CD4-positive, alpha-beta T cell treated with Interleukin-15 for 1 hour (primary cell): ENCODE data around the gene CYB5A.

ENCODE experiments used
- DNase-seq: peaks from one replicate; pipeline ENCODE4 v3.0.0-alpha.2; 2020

CYB5A gene

DNA sequence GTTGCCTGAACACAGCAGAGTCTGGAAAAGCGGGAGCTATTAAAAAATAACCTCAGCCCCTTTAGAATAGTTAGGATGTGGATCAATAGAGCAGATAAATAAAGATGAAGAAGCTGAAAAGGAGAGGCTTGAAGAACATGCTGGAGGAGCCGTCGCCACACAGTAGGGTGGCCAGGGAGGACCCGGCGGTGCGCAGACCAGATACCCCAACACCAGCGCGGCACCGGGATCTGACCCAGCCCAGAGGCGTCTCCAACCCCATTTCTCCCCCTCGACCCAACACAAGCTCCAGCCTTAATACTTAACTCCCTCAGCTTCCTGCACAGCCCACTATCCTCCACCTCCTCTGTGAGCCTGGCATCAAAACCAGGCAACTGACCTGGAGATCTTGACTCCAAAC lies 16.0 kb downstream of the CYB5A start:
- no peak for DNase-seq

DNA sequence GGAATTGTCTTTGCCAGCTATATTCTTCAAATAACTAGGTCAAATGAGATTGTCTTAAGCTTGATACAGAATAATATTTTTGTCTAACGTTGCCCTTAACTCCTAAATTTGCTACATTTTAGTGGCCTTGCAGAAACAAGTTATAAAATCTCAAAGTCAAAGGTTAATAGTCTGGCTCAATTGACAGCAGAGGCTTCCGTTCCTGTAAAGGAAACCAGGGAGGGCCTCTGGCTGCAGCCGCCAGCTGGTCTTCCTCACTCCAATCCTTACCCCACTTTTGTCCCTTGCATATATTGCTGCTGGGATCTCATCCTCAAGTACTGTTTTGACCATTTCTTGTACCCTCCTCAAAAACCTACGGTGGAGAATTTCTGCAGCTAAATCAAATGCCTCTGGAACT lies 17.1 kb downstream of the CYB5A start:
- DNase-seq: no peak

DNA sequence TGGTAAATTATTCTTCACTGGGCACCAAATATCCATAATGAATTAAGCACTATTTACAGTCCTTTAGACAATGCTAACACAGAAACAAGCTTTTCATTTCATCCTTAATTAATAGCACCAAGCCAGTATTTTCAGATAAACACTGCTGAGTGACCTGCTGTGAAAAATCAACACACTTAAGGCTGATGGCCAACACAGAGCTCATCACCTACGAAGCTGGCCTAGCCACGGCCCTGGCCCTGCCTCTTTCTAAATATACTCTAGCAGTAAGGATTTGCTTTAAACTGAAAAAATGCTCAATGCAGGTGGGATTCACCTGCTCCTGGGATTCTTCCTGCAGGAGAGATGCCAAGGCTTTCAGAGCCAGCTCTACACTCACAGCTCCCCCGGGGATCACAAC lies 18.4 kb downstream of the CYB5A start:
- DNase-seq: no peak

DNA sequence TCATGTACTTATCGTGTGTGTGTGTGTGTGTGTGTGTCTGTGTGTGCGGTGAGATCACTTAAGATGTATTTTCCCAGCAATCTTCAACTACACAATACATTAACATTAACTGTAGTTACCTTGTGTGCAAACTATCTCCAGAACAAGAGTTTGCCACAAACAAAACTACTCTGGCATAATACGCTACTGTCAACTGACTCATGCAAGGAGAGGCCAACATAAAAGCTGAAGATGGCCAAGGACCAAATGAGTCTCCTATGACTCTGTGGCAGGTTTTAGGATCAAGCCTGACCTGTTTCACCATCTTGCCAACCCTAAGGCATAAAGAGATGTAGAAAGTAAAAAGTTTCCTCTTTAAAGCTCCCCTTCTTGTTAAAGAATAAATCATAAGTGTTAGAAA lies 20.1 kb downstream of the CYB5A start:
- DNase-seq: no peak

DNA sequence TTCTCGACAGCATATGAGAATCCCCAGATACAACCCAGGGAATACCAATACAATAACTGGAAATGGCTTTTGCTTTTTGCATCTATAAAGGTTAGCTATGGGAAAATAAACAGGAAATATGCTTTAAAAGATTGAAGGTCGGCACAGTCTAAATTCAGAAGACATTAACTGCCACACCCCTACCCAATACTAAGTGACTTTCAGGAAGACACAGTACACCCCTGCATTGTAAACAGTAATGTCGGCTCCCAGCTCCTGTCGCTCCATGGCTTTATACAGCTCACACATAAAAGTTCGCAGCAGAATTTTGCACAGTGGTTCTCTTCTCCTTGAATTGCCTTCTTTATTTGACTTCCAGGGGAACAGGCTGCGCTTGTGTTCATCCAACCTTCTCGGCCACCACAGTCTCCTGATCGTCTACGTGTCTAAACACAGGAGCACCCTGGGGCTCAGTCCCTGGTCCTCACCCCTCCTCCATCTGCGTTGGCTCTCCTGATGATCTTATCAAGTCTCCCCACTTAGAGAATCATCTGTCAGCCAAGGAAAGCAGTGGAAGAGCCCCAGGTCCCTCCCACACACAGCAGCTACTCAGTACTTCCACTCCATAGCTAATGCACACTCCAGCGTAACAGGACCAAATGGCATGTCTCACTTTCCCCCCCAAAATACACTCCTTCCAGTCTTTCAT lies 22.7 kb downstream of the CYB5A start:
- no peak for DNase-seq

DNA sequence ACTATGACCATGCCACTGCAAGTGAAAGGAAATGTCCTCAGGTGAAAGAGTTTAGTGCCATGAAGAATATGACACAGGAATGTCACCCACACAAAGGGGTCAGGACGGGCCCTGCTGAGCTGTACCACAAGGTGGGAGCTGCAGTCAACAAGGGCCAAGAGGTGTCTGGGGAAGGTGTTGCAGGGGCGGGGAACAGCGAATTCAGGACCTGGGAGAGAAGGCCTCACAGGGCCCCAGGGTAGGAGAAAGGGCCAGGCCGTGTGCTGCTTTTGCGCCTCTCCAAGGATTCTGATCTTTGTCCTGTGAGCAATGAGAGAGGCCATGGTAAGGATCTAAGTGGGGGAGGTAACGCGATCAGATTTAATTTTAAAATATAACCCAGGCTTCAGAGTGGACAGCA lies 23.6 kb downstream of the CYB5A start:
- no peak for DNase-seq

DNA sequence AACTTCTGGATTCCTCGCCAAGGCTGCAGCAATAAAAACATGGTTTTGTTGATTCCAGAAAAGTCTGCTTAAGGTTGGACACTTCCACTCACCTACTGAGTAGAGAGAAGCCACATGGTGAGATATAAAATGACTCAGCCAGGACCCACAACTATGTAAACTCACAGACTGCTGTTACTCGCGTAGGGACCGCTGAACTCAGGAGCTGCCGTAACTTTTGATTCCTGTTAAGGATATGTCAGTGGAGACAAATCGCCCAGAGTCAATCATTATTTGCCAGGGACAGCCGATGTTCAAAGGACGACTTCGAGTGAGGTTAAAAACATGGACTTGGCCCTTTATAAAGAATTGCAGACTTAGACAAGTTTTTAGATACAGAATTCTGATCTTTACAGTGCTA lies 25.6 kb downstream of the CYB5A start:
- DNase-seq: no peak

DNA sequence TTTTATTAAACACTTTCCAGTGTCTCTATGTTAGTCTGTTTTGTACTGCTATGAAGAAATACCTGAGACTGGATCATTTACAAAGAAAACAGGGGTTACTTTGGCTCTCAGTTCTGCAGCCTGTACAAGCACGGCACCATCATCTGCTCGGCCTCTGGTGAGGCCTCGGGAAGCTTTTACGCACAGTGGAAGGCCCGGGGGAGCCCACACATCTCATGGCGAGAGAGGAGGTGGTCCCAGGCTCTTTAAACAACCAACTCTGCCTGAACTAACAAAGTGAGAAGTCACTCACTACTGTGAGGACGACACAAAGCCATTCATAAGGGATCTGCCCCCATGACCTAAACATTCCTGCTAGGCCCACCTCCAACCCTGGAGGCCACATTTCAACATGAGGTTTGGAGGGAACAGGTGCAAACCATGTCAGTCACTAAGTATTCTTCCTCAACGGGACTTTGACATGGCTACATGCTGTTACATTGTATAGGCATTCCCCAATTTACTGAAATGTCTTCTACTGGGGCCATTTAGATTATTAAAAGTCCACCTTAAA lies 26.1 kb downstream of the CYB5A start:
- no peak for DNase-seq

DNA sequence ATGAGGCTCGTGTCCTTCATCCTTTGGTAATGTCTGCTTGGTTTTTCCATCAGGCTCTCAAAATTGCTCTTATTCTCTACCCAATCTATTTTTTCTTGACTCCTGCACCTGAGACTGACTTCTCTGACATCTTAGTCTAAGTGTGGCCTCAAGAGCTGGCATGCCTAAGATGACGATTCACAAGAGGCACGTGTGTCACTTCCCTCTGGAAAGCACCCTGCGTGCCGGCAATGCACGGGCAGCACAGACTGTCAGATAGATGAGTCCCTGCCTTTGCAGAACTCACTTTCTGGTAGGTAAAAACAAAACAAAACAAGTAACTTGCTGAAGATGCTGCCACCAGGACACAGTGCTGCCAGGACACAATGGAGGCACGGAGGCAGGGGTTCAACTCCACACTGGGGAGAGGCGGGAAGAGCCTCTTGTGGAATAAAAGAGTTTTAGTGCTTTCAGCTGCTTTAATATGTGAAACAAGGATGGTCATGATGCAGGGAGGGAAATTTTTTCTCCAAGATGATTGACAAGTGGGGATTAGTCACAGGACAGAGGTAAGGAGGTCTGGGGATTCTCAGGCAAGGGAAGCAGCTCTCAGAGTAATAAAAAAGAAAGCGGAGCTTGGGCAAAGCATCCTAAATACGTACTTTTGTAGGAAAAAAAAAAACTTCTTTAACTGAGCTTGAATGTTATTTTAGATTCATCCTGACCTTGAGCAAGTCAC lies 27.3 kb downstream of the CYB5A start:
- DNase-seq: no peak

DNA sequence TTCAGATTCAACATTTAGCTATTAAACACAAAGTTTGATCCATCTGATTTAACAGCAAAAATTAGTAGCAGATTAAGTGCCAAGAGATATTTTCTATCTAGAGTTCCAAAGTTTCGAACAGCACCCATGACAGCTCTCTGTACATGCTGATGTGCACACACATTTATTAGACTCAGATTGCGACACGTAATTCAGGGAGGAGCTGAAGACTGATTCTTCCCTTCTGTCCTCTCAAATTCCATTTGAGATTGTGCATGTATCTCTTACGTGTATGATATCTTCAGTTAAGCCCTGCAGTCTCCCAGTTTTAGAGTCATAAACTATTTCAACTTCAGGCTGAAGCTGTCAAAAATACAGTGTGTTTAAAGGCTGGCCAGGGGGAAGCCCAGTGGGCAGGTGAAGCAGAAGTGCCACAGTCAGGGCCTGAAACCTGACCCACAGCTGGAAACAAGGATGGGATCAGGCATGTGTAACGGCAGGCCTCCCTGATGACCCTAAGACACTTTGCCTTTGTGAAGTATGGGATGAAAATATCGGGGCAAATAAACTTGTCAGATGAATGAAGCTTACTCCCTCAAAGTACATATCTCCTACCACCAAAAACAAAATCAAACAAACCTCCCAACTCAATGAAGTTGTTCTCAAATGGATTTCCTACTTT lies 30.6 kb downstream of the CYB5A start:
- no peak for DNase-seq

DNA sequence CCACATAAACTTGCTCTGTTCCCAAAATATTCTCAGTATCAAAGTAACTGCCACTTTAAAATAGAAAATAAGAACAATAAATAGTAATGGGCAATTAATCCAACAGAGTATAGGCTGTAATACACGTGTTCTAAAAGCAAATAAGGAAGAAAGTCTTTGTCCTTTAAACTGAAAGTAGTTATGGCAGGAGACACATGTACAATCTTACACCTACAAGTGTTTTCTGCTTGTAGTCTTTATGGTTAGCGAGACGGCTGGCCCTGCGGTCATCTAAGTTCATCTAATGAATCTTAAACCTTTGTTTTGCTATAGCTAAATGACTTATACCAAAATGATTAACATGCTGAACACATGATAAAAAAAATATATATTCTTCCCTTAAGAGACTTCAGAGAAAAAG lies 32.4 kb downstream of the CYB5A start:
- no peak for DNase-seq

DNA sequence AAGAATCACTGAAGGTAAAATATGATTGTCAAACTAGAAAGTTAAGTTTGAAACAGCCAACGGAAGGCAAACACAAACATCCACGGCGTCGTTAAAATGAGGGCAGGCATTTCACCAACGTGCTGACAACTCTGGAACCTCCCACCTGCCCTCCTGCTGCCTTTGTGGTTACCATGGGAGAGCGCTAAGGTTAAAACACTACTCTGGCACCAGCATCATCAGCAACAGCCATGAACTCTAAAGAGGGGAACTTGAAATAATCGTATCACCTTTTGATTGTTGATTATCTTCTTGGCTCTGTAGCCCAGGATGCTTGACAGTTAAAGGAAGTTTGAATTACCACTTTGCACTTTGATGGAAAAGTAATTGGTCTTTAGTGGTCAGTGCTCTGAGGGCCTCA lies 34.7 kb downstream of the CYB5A start:
- no peak for DNase-seq

DNA sequence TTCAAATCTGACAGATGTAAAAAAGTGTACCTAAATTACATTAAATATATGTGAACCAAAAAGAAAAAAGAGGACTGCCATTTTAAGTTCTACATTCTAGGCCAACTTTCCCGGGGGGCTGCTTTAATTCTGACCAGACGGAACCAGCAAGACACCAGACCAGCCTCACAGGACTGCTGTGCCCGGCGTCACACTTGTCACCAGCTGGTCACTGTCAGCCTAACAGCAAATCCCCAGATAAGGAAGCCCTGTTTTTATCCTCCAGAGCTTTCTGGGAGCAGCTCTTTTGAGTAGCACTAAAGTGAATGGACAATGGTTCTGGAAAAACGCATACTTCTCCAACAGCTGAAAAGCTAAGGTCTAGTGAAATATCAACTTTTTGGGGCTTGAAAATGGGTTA lies 35.6 kb downstream of the CYB5A start:
- no peak for DNase-seq

DNA sequence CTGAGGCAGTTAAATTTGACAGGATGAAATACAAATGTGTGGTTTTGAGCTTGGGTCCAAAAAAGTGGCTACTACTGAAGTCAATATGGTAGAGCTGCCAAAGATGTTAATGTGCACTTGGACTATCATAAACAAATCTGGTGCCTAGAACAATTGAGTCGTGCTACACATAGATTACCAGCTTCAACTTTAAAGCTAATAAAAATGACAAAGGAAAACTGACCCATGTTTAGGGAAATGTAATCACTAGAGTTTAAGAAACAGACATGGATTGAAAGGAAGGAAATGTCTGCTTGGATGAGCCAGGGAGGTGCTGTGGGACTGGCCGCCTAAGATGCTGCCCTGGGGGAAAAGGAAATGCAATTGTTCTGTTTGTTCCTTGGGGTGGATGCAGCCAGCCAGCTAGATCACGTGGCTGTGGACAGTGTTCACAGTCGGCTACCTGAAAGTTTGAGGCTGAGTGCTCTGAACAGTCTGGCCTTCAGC lies 36.6 kb downstream of the CYB5A start:
- no peak for DNase-seq

DNA sequence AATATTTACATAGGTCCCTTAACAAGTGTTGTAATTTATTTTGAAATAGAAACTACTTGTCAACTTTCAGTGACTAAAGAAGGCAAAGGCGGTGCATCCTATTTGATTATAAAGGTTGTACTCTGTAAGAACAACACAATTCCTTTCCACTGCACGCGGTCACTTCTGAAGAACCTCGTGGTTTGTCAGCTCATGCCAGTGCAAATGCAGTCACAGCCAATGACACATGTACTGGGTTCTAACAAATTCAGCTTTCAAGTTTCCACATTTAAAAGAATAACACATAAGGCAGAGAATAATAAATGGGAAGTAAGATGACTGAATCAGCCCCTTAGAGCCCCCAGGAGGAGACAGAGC lies 39.7 kb downstream of the CYB5A start:
- no peak for DNase-seq

DNA sequence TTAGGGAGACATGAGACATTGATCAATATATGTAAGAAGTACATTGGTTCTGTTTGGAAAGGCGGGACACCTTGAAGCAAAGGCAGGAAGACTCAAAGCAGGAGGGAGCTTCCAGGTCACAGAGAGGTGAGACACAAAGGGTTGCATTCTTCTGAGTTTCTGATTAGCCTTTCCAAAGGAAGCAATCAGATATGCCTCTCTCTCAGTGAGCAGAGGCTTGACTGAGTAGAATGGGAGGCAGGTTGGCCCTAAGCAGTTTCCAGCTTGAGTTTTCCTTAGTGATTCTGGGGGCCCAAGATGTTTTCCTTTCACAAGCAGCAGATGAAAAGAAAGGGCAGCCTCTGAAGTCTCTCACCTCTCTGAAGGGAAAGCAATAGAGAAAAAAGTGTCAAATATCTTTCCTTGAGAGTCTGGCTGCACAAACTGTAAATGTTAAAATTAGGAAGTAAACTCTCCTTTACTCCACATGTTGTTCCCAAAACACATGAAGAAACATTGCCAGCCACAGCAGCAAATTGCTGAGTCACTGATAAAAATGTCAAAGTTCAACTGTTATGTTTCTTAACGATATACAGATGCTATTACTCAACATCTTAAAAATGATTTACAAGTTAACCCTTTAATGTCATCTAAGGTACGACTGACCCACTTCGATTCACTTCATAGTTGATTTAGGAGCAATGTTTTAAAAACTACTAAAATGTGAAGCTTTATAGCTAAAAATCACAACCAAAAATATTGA lies 40.3 kb downstream of the CYB5A start:
- DNase-seq: no peak

DNA sequence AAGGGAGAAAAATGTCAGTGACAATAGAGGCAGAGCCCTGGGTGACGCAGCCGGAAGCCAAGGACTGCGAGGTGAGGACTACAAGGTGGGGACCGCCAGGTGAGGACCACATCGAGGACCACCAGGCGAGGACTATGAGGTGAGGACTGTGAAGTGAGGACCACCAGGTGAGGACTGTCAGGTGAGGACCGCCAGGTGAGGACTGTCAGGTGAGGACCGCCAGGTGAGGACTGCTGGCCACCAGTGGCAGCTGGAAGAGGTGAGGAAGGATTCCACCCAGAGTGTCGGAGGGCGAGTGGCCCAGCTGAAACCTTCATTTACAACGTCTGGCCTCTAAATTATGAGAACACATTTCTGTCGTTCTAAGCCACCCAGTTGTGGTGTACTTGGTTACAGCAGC lies 41.6 kb downstream of the CYB5A start:
- DNase-seq: no peak

DNA sequence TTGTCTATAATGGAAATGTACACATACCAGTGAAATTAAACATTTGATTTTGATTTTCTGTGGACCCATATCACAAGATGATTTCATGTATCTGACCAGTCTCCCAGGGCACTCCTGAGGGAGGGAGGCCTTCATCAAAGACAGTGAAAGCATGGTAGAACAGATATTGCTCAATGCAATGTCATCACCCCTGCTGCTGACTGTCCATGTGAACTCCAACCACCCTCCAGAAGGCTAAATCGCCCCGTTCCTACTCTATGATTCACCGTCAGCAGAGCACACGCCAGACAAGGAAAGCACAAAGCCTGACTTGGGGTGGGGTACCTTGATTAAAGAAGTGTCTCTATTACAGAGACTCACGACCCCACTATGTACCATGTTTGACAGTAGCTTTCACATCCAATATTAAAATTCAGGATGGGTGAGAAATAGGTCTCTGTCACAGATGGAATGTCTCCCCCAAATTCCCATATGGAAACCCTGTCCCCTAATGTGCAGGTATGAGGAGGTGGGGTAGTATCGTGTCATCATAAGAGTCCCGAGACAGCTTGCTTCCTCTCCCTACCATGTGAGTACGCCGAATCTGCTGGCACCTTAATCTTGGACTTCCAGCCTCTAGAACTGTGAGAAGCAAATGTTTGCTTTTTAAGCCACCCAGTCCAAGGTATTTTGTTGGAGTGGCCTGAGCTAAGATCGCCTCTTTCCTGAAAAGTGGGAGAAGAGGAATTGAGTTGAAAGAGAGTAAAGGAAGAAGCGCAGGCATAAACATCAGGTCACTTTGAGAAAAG lies 42.4 kb downstream of the CYB5A start:
- peak; percentile 54 for DNase-seq

DNA sequence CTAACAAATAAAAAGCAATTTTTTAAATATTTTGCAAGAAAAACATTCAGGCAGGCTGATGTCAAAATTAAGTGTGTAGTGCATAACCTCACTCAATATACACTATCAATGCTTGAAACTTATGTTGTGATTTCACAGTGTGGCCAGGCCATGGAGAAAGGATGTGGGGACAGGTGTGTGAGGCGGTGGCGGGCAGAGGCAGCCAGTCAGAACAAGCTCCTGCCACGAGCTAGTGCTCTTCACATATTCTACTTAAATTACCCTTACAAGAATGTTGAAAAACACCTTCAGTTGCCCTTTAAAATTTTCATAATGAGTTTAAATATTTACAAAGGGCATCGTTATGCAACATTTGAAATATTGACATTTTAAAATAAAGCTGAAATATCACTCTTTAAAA lies 43.2 kb downstream of the CYB5A start:
- no peak for DNase-seq

DNA sequence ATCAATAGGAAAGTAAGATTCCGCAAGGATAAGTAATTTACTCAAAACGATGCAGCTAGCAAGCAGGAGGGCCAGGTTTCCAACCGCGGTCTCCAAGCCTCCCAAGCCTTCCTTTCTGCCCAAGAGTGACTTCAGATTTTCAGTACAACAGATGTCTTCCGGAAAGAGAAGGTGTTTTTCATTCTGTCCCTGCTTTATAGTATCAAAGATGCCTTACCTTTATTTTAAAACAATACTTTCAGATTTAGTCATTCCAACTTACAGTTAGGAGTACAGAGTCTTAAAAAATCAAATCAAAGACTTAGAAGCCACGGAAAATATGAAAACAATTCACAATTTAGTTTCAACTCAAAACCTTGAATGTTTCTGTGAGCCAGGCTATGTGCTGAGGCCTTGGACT lies 43.6 kb downstream of the CYB5A start:
- no peak for DNase-seq

DNA sequence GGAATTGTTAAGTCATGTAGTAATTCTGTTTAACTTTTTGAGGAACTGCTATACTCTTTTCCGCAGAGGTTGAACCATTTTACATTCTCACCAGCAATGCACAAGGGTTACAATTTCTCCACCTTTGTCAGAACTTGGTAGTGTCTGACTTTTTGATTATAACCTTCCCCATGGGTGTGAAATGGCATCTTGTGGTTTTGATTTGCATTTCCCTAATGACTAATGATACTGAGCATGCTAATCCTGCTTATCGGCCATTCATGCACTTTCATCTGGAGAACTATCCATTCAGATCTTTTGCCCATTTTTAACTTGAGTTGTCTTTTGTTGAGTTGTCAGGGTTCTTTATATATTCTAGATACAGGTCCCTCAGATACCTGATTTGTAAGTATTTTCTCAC lies 47.2 kb downstream of the CYB5A start:
- no peak for DNase-seq

DNA sequence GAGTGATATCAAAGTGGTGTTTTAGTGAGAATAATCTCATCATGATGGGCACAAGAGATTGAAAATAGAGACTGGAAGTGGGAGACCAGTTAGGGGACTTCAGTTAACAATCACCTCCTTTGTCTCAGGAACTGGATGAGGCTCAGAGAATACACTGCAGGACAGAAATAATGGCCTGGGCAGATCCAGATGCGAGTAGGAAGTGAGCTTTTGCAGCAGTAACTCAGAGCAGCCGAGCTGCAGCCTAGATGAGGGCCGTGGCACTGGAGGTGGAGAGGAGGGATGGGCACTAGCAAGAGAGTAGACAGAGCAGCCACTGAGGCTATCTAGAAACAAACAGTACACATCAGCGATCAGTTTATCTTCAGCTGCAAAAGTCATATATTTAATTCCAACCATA lies 48.6 kb downstream of the CYB5A start:
- no peak for DNase-seq
